Fibroblast of mammary gland (primary cell): ENCODE results near the gene SNX8.

Source experiments
- DNase-seq: peaks from one replicate; pipeline ENCODE4 v3.0.0-alpha.2; 2010; ENCODE audit warnings: low read depth
- H3K4me3 ChIP-seq: 2 replicates; pipeline ENCODE4 v1.5.1; 2011; ENCODE audit warnings: low read depth, mild to moderate bottlenecking, low read length, moderate library complexity; ENCODE audit not compliant: control insufficient read depth
- CTCF ChIP-seq: conservative IDR thresholded peaks from 2 replicates; pipeline ENCODE4 v1.5.1; 2011; ENCODE audit warnings: low read depth, low read length, inconsistent platforms; ENCODE audit not compliant: control insufficient read depth, insufficient read depth

Gene SNX8

GRCh38 chr7:2230226-2230625 is 84.0 kb downstream of the SNX8 start:
- DNase-seq = no peak
- H3K4me3 ChIP-seq = no peak overlapping the region
- TF ChIP-seq CTCF = no peak

DNA sequence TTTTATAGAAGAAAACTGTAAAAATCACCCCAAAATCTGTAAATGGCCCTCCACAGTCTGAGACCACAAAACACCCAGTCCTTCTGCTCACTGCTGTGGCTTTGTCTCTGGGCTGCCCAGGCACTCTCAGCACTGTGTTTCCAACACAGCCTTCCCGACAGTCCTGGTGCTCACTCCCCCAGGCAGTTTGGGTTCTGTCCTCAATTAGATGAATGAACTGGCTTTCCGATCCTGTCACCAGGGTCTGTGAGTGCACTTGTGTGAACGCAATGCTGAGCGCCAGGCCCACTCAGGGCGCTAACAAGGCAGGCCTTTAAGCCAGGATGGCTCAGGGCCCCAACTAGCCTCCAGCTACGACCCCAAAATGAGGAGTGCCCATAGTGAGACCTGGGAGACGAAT is 84.8 kb downstream of the SNX8 start:
- no peak overlapping the region for H3K4me3 ChIP-seq
- DNase-seq = no peak
- TF ChIP-seq CTCF = no peak

DNA sequence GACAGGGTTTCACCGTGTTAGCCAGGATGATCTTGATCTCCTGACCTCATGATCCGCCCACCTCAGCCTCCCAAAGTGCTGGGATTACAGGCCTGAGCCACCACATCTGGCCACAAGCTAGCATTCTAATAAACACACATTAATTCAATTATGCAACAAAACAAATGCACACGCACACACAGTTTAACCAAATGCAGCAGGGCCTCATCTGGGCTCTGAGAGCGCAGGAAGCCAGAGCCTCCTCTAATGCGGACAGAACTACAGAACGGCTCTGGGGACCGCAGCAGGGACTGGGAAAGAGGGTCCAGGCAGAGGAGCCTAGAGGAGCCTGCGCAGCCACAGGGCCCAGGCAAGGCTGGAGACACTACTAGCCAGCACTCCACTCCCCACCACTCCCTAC is 85.3 kb downstream of the SNX8 start:
- TF ChIP-seq CTCF = no peak
- H3K4me3 ChIP-seq = no peak overlapping the region

GRCh38 chr7:2227699-2228098 is 86.5 kb downstream of the SNX8 start:
- no peak for DNase-seq
- no peak for TF ChIP-seq CTCF
- H3K4me3 ChIP-seq = no peak overlapping the region

More for the DNA sequence above, 85.3 kb downstream of the SNX8 start:
- no peak for DNase-seq

DNA sequence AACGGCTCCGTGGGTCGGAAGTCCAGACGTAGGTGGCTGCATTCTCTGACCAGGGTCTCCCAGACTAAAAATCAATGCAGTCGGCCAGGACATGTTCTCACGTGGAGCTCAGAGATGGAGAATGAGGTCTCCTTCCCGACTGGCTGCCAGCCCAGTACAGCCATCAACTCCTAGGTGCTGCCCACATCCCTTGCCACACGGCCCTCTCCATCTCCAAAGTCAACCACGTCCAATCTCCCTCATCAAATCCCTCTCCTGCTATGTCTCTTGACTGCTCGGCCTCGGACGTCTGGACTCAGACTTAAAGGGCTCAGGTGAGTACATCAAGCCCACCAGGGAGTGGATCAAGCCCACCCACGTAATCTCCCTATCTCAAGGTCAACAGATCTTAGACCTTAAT is 88.4 kb downstream of the SNX8 start:
- DNase-seq = no peak
- H3K4me3 ChIP-seq = no peak overlapping the region
- TF ChIP-seq CTCF = no peak

- no peak for TF ChIP-seq CTCF
These were observed 88.9 kb downstream of the SNX8 start for GRCh38 chr7:2225336-2225735.

DNA sequence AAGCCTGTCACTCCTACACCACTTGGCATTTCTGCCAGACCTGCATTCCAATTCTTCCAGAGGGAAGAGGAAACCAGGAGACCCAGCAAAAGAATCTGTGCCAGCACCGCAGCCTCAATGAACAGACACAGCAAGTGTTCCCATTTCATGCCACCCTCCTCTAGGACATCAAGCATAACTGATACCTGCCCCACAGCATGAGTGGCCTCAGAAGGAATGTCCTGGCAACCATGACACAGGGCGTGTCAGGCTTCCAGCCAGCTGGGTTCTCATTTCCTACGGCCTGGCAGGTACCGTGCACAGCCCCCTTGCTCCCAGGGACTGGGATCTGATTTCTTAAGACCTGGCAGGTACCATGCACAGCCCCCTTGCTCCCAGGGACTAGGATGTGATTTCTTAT is 89.3 kb downstream of the SNX8 start:
- DNase-seq = no peak
- TF ChIP-seq CTCF = no peak

More at GRCh38 chr7:2225336-2225735, 88.9 kb downstream of the SNX8 start:
- no peak overlapping the region for H3K4me3 ChIP-seq
- DNase-seq = no peak

More for the DNA sequence above, 89.3 kb downstream of the SNX8 start:
- no peak overlapping the region for H3K4me3 ChIP-seq
